Measurements from ENCODE around the gene CHEK2.
"Not testable (repeated sequence)": the region's sequence is repeated elsewhere in the genome, so short reads cannot be mapped to it uniquely, and the experiment has no call there.

The CHEK2 gene

GRCh38 chr22:28761449-28761755, 19.8 kb upstream of the CHEK2 start:
- no peak for TF ChIP-seq CTCF (IDR thresholded peaks at IDR 0.05; ENCODE audit: low read depth, low read length)

GRCh38 chr22:28759861-28760560, 18.4 kb upstream of the CHEK2 start:
- no peak overlapping the region for H3K4me3 ChIP-seq (ENCODE audit: low read depth, low read length)
- no peak for TF ChIP-seq CTCF (IDR thresholded peaks at IDR 0.05; ENCODE audit: low read depth, low read length)

More at GRCh38 chr22:28761449-28761755, 19.8 kb upstream of the CHEK2 start:
- H3K4me3 ChIP-seq (ENCODE audit: low read depth, low read length) = no peak overlapping the region

GRCh38 chr22:28754512-28754911, 12.9 kb upstream of the CHEK2 start:
- not testable (repeated sequence) for H3K4me3 ChIP-seq (ENCODE audit: low read depth, low read length)

GRCh38 chr22:28750471-28750881, 8.9 kb upstream of the CHEK2 start:
- no peak overlapping the region for H3K4me3 ChIP-seq (ENCODE audit: low read depth, low read length)
- TF ChIP-seq CTCF (IDR thresholded peaks at IDR 0.05; ENCODE audit: low read depth, low read length) = no peak

- H3K4me3 ChIP-seq (ENCODE audit: low read depth, low read length) = no peak overlapping the region
- no peak for TF ChIP-seq CTCF (IDR thresholded peaks at IDR 0.05; ENCODE audit: low read depth, low read length)
These were observed 2.2 kb upstream of the CHEK2 start for GRCh38 chr22:28743852-28744251.

GRCh38 chr22:28742562-28742962, 942 bp upstream of the CHEK2 start:
- H3K4me3 ChIP-seq (ENCODE audit: low read depth, low read length) = peak overlapping the region; percentile 91
- no peak for TF ChIP-seq CTCF (IDR thresholded peaks at IDR 0.05; ENCODE audit: low read depth, low read length)

GRCh38 chr22:28741200-28741784, 328 bp downstream of the CHEK2 start:
- H3K4me3 ChIP-seq (ENCODE audit: low read depth, low read length) = peak overlapping the region; percentile 91
- TF ChIP-seq CTCF (IDR thresholded peaks at IDR 0.05; ENCODE audit: low read depth, low read length) = no peak

- H3K4me3 ChIP-seq (ENCODE audit: low read depth, low read length) = not testable (repeated sequence)
These were observed 2.7 kb downstream of the CHEK2 start for GRCh38 chr22:28738876-28739275.

Measured in WI38 (cell line).